Erythroblast (primary cell): ENCODE results near the gene GPC6.

ENCODE experiments used
- GATA1 ChIP-seq: IDR thresholded peaks from 2 replicates; pipeline ENCODE4 v1.6.1; 2011; ENCODE audit warnings: low read depth, mild to moderate bottlenecking, control low read depth, low read length, moderate library complexity
- POLR2A ChIP-seq: IDR thresholded peaks from 2 replicates; pipeline ENCODE4 v1.6.1; 2011; ENCODE audit warnings: mild to moderate bottlenecking, low read length

DNA sequence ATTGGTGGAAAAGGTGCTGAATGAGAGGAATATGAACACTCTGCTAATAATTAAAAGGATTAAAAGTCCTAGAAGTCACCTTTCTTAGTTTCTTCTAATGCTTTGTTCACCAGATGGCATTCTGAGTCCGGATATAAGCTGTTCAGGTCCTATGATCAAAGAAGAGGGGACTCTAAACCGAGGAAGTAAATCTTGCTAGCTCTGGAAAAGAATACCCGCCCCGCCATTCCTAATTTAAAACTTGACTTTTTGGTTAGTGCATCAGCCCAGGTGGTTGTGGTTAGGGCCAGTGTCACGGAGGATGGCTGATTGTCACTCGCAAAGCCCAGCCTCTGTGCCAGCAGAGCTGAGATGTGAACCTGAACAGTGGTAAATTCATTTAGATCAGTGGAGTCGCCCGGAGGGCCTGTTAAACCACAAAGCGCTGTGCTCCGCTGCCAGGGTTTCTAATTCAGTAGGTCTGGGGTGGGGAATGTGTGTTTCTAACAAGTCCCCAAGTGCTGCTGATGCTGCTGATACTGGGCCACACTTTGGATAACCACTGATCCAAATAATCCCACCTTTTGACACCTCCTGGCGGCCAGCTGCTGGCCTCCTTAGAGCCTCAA, 827.5 kb downstream of the GPC6 start:
- TF ChIP-seq POLR2A, result no peak
- no peak for TF ChIP-seq GATA1
